Left colon (tissue), 2 donors: ENCODE measurements around the gene TNRC6B. TPM values are rescaled to one million over a fixed set of nuclear protein-coding genes. Genes with fewer than 3 reads are reported as not detected.
A peak's percentile ranks its signal among the peaks of the same experiment; 100 is the strongest.
"Not testable (repeated sequence)": the region's sequence is repeated elsewhere in the genome, so short reads cannot be mapped to it uniquely, and the experiment has no call there.

ENCODE experiments used
- ATAC-seq: fragments of 200-7000 bp; cut with Tn5 transposase; one replicate; pipeline ENCODE4 v1.9.1; 2020; ENCODE audit warnings: mild to moderate bottlenecking, moderate library complexity
- DNase-seq, 2 donors: peaks; one replicate each; pipeline ENCODE4 v3.0.0-alpha.2; 2020
- intact Hi-C, 2 donors: fragments of 100-400 bp; cut with DNase I in 1 of 2; cut with micrococcal nuclease in 1 of 2; formaldehyde crosslinking; loops; one replicate each; pipeline versions ENCODE4 v1.11.2 to v1.14.0; 2022; cut with DNase I, micrococcal nuclease
- long read RNA-seq: library from polyadenylated mRNA; unstranded; transcript quantifications from one replicate; pipeline ENCODE4 v2.0.0, GENCODE V29; 2021
- total RNA-seq, 2 donors: library from RNA; stranded (reverse); fragmentation: NEBNext Ultra II Directional; extraction: Animal tissue kit (Norgen Biotek cat#: 25700); gene quantifications; one replicate each; pipeline ENCODE4 v1.2.1, GENCODE V29; 2021
- donor health status: DM: no; HTN: no; CAD: no.
- donor health status: DM: yes; HTN: yes; CAD: no.

Gene TNRC6B, protein sequence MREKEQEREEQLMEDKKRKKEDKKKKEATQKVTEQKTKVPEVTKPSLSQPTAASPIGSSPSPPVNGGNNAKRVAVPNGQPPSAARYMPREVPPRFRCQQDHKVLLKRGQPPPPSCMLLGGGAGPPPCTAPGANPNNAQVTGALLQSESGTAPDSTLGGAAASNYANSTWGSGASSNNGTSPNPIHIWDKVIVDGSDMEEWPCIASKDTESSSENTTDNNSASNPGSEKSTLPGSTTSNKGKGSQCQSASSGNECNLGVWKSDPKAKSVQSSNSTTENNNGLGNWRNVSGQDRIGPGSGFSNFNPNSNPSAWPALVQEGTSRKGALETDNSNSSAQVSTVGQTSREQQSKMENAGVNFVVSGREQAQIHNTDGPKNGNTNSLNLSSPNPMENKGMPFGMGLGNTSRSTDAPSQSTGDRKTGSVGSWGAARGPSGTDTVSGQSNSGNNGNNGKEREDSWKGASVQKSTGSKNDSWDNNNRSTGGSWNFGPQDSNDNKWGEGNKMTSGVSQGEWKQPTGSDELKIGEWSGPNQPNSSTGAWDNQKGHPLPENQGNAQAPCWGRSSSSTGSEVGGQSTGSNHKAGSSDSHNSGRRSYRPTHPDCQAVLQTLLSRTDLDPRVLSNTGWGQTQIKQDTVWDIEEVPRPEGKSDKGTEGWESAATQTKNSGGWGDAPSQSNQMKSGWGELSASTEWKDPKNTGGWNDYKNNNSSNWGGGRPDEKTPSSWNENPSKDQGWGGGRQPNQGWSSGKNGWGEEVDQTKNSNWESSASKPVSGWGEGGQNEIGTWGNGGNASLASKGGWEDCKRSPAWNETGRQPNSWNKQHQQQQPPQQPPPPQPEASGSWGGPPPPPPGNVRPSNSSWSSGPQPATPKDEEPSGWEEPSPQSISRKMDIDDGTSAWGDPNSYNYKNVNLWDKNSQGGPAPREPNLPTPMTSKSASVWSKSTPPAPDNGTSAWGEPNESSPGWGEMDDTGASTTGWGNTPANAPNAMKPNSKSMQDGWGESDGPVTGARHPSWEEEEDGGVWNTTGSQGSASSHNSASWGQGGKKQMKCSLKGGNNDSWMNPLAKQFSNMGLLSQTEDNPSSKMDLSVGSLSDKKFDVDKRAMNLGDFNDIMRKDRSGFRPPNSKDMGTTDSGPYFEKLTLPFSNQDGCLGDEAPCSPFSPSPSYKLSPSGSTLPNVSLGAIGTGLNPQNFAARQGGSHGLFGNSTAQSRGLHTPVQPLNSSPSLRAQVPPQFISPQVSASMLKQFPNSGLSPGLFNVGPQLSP (N-terminal part only)
- 10 to 100 TPM; 50.9 to 51.0 TPM for total RNA-seq
- long read RNA-seq, partial matches to known transcripts, result 19 of 30 reads
- long read RNA-seq, other reads (novel, unspliced or antisense), result 10 of 30 reads

DNA sequence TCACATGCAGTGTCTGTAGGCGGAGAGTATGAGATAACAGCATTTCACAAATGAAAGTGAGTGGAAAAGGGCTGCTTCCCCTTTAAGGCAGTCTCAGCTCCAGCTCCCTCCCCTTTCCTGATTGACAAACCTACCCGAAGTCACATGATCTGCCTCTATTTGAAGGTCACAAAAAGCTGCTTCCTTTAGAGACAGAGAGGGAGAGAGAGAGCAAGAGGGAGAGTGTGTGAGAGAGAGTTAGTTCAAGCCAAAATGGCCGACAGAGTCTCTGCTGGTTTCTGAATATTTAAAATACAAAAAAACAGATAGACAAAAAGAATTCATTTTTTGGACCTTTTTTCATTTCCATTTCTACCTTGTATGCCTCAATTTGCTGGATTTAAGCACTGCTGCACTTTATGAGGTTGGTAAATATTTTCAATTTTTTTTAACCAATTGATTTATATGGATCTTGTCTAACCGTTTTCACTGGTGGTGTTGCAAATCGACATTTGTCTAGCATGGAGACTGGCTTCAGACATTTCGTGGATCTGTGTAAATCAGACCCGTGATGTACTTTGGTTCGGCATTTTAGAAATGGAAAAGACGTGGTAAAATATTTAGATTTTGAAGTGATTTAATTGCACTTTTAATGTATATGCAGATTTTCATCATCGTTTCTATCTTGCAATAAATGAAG, at the start of gene TNRC6B:
TNRC6B (plus strand) TSS at position 188 of the 679 bp plus-strand sequence; CDS start at position 399, 211 bp downstream.
- intact Hi-C loops, result loop anchor here in 1 of 2 donors (10.0 kb wide), 1 partner anchor 63 kb away; no protein-coding TSS in a partner anchor
- ATAC-seq, result peak; percentile 91
- peak; percentile 53 to 87 for DNase-seq

GRCh38 chr22:40128989-40129388, 48.7 kb upstream of the TNRC6B start:
- intact Hi-C loops, result no loop called here
- DNase-seq (no peak), ATAC-seq (peak; percentile 34)

- intact Hi-C loops, result no loop called here
- no peak for DNase-seq
- ATAC-seq, result no peak
These were observed 40.6 kb upstream of the TNRC6B start for GRCh38 chr22:40137132-40137531.

- intact Hi-C loops, result no loop called here
- DNase-seq, result no peak
- ATAC-seq, result no peak
These were observed 38.9 kb upstream of the TNRC6B start for GRCh38 chr22:40138866-40139265.

DNA sequence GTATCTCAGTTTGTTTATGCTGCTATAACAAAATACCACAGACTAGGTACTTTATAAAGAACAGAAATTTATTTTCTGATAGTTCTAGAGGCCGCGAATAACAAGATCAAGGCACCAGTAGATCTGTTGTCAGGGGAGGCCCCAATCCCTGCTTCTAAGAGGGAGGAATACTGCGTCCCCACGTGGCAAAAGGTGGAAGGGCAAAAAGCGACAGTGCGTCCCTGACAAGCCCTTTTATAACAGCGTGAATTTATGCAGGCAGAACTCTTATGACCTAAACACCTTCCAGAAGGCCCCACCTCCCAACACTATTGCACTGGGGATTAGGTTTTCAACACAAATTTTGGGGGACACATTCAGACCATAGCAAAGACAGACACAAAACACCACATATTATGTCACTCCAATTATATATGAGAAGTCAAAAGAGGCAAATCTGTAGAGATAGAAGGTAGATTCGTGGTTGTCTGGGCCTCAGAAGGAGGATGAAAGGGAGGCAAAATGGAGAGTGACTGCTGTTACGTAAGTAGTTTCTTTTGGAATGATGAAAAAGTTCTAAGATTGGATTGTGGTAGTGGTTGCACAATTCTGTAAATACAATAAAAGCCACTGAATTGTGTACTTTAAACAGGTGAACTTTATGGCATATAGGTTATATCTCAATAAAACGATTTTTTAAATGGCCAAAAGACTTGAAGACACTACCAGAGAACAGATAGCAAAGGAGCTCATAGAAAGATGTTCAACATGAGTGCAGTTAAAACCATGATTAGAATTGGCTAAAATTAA, 30.1 kb upstream of the TNRC6B start:
- peak; percentile 94 for ATAC-seq
- no peak for DNase-seq
- intact Hi-C loops, result loop anchor here in 1 of 2 donors (2.0 kb wide), 1 partner anchor 15 kb away; no protein-coding TSS in a partner anchor

DNA sequence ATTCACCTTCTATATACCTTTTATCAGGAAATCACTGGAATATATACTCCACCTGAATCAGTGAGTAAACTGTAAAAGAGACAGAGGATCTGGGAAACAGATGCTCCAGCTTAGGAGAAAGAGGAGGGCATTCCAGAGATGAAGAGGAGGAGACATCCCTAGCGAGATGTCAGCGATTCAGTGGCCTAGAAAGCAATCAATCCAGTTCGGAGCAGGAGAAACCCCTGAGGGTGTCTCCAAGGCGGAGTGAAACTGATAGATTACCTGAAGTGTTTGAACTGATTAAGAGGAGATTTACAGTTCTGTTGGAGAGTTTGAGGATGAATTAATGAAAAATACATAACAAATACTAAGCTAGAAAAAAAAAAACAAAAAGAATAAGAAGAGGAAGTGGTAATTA, 24.5 kb upstream of the TNRC6B start:
- ATAC-seq, result no peak
- intact Hi-C loops, result no loop called here
- no peak for DNase-seq

DNA sequence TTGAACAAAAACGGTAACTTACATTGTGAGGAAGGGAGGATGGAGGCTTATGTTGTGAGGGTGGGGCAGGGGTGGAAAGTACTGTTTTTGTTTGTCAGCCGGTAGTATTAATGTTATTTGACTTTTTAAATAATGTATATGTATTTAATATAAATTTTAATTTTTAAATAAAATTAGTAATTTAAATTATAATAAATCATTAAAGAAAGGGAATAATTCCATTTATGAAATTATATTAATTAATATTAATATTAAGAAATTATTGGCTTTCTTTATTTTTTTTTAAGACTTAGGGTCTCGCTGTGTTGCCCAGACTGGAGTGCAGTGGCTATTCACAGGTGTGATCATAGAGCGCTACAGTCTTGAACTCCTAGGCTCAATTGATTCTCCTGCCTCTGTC, 24.0 kb upstream of the TNRC6B start:
- ATAC-seq, result no peak
- intact Hi-C loops, result no loop called here
- DNase-seq, result no peak

DNA sequence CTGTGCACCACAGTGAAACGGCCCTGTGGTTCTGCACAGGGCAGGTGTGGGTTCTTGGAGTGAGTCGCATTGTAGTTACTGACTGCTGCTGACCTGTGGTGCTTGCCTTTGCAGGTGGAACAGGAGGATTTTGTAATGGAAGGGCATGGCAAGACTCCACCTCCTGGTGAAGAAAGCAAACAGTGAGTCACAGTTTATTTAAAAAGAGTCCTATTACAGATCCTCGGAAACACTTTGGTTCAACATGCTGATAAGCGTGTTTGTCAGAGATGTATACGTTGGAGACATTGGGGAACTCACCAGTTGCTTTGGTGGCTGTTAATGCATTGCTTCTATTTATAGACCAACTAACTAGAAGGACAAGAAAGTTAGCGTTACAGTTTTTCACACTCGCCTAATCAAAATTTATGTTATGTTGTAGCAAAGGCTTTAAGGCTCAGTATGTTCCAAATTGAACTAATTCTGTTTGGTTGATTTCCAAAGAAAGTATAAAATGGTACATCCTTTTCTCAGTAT, 21.7 kb upstream of the TNRC6B start:
- intact Hi-C loops, result no loop called here
- ATAC-seq (peak; percentile 92), DNase-seq (peak; percentile 43 to 57)

DNA sequence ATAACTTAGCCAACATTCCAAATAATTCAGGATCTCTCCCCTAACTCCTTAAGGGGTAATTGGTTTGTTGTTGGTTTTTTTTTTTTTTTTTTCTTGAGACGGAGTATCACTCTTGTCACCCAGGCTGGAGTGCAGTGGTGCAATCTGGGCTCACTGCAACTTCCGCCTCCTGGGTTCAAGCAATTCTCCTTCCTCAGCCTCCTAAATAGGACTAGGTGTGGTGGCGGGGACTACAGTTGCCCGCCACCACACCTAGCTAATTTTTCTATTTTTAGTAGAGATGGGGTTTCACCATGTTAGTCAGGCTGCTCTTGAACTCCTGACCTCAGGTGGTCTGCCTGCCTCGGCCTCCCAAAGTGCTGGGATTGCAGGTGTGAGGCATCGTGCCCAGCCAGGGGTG, 21.0 kb upstream of the TNRC6B start:
- DNase-seq, intact Hi-C loops: not testable (repeated sequence)
- peak; percentile 27 for ATAC-seq

DNA sequence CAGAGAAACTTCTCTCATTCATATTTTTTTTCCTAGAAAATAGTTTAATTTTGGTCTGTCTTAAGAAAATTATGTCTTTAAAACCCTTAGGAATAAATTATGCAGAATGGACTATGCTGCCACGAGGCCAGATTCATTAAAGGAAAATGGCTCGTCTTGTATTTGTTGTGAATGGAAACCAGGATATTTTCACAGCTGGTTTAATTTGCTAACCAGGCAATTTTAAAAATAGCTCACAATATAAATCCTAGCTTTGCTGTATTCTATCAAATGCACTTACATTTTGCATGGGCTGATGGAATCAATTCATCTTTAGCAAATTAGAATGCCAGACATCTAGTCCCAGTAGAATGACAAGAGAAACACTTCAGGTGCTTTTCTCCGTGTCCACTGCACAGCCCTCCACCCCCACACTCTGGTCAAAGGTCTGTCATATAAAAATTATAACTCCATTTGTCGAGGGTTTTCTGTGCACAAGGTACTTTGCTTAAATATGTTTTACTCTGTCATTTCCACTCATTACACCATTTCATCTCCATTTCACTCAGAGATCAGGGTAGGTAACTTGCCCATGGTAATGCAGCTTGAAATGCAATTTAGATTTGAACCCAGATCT, 20.3 kb upstream of the TNRC6B start:
- peak; percentile 70 for ATAC-seq
- intact Hi-C loops, result no loop called here
- DNase-seq, result no peak

GRCh38 chr22:40161194-40161593, 16.5 kb upstream of the TNRC6B start:
- DNase-seq (no peak), ATAC-seq (no peak)
- intact Hi-C loops, result no loop called here

GRCh38 chr22:40165537-40165936, 12.2 kb upstream of the TNRC6B start:
- intact Hi-C loops, DNase-seq, ATAC-seq: not testable (repeated sequence)

- intact Hi-C loops, result loop anchor here in 1 of 2 donors (10.0 kb wide), 1 partner anchor 61 kb away; no protein-coding TSS in a partner anchor
- no peak for ATAC-seq
- no peak for DNase-seq
These were observed 2.0 kb upstream of the TNRC6B start for GRCh38 chr22:40175611-40176244.

DNA sequence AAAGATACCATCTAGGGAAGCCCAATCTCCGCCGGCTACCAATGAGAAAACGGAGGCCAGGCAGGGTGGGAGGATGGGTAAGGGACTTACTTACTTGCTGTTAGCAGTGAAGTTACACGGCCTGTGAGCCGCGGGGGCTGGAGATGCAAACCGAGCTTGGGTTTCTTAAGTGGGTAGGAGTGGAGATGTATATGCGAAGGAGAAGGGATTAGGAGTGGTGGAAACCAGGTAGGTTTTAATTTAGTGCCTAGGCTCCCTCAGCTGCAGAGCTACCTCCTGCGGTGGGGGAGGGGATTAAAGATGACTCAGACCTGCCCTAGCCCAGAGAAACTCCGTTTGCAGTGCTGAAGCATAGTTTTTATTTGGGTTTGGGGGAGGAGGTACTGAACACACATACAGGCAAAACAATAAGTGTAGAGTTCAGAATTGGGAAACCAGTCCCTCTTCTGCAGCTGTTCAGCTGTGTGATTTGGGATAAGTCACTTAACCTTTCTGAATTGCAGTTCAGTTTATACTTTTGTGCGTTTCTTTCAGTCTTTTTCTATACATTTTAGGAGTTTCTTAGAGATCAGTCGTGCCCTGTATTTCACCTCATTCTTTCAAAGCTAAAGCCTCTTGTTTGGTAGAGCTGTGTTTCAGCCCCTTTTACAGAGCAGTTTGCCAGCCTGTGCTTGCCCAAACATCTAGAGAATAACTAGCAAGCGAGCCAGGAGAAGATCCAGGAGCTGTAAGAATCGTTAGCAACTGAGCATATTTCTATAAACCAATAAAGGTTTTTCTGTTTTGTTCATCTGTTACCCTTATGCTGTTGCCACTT, 596 bp upstream of the TNRC6B start:
- peak; percentile 42 for ATAC-seq

More for the DNA sequence above, 596 bp upstream of the TNRC6B start:
- intact Hi-C loops, result loop anchor here in 1 of 2 donors (10.0 kb wide), 1 partner anchor 62 kb away; no protein-coding TSS in a partner anchor
- DNase-seq, result peak; percentile 51 to 70
